ENCODE results near the gene APBB2. TPM values are rescaled to one million over a fixed set of nuclear protein-coding genes. Genes with fewer than 3 reads are reported as not detected.

APBB2 gene
- total RNA-seq, 4 donors from 2014 or later, result 51.7 to 75.9 (median 71.1) TPM

DNA sequence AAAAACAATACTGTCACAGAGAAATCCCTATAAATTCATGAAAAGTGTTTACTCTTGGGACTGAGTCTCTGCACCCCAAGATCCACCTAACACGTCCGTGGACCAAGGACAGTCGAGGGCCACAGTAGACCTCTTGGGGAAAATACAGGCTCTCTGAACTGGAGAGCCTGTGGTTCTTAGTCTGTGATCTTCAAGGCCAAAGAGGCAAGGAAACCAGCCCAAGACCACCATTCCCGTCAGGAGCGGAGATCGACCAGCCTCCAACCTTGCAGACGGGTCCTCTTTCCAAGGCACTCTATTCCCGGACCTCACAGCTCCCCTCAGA is 1.6 kb upstream of the APBB2 start:
- no peak for TF ChIP-seq POLR2A (IDR thresholded peaks at IDR 0.05; ENCODE audit: low read depth)
- TF ChIP-seq EP300 (IDR thresholded peaks at IDR 0.05), result no peak
- no peak for TF ChIP-seq POLR2AphosphoS5 (IDR thresholded peaks at IDR 0.05)
- TF ChIP-seq, protein P1, sequence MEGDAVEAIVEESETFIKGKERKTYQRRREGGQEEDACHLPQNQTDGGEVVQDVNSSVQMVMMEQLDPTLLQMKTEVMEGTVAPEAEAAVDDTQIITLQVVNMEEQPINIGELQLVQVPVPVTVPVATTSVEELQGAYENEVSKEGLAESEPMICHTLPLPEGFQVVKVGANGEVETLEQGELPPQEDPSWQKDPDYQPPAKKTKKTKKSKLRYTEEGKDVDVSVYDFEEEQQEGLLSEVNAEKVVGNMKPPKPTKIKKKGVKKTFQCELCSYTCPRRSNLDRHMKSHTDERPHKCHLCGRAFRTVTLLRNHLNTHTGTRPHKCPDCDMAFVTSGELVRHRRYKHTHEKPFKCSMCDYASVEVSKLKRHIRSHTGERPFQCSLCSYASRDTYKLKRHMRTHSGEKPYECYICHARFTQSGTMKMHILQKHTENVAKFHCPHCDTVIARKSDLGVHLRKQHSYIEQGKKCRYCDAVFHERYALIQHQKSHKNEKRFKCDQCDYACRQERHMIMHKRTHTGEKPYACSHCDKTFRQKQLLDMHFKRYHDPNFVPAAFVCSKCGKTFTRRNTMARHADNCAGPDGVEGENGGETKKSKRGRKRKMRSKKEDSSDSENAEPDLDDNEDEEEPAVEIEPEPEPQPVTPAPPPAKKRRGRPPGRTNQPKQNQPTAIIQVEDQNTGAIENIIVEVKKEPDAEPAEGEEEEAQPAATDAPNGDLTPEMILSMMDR (IDR thresholded peaks at IDR 0.05), result no peak
- peak overlapping the region; percentile 65 to 81 (median 70) for H3K4me3 ChIP-seq
- intact Hi-C loops (cut with DNase I), result loop anchor here (1.0 to 2.0 kb wide), 2 partner anchors 237 to 289 kb away; no protein-coding TSS in a partner anchor
- H3K36me3 ChIP-seq, result no peaks in the 10 kb centered on the region
- no peaks in the 10 kb centered on the region for H3K9me3 ChIP-seq
- peaks cover 20 to 54% (median 45%) of the 10 kb centered on the region in 4 donors for H3K4me1 ChIP-seq
- DNase-seq (ENCODE audit: extremely low spot score), result no peak
- H3K27me3 ChIP-seq, result no peaks in the 10 kb centered on the region
- 71% methylated on average over 3 of the region's 8 CpGs for WGBS
- H3K27ac ChIP-seq (replicated peaks in 1 of 4), result peak overlapping the region; percentile 86 to 93 (median 90)

DNA sequence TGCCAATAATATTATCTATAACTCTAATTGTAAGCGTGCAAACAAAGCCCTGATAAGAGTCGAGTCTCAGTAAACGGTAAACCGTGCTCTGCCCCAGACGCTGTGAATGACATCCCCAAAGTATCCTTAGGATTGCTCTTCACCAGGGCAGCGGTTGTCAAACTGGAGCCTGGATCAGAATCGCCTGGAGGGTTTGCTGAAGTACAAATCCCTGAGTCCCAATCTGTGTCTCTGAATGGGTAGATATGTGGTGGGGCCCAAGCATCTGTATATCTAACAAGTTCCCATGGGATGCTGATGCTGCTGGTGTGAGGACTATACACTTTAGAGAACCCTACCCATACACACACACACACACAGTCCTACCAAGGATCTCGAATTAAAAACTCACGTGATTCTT is 813 bp upstream of the APBB2 start:
- intact Hi-C loops (cut with DNase I), result loop anchor here (1.0 to 2.0 kb wide), 2 partner anchors 236 to 288 kb away; no protein-coding TSS in a partner anchor
- 63% methylated on average over 9 of the region's 9 CpGs for WGBS
- TF ChIP-seq EP300 (IDR thresholded peaks at IDR 0.05) (no peak), POLR2A (IDR thresholded peaks at IDR 0.05; ENCODE audit: low read depth) (no peak), POLR2AphosphoS5 (IDR thresholded peaks at IDR 0.05) (no peak)
- TF ChIP-seq, protein P1 (IDR thresholded peaks at IDR 0.05), result no peak
- H3K36me3 ChIP-seq, result no peaks in the 10 kb centered on the region
- no peaks in the 10 kb centered on the region for H3K9me3 ChIP-seq
- no peaks in the 10 kb centered on the region for H3K27me3 ChIP-seq
- H3K4me1 ChIP-seq, result peaks cover 20 to 54% (median 45%) of the 10 kb centered on the region in 4 donors
- peak overlapping the region; percentile 86 to 93 (median 90) for H3K27ac ChIP-seq (replicated peaks in 1 of 4)
- DNase-seq (ENCODE audit: extremely low spot score), result no peak
- no peak overlapping the region for H3K4me3 ChIP-seq

DNA sequence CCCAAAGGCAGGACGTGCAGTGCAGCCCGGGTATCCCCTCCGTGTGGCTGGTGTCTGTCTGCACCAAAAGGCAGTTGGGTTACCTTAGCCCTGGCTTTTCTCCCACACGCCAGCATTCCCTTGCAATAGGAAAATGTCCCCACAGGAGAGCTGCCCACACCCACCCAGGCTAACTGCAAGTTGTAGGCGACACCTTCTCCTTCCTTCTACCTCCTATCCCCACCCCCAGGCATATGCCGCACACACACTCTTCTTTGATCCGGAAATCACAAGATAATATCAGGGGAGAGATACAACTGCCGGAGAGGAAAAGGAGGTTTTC is 444 bp upstream of the APBB2 start:
- Histone ChIP-seq H3K9me3 (no peaks in the 10 kb centered on the region), H3K4me3 (peak overlapping the region; percentile 89 to 96 (median 93)), H3K36me3 (no peaks in the 10 kb centered on the region), H3K27ac (replicated peaks in 1 of 4) (peak overlapping the region; percentile 86 to 93 (median 90)), H3K27me3 (no peaks in the 10 kb centered on the region), H3K4me1 (peaks cover 20 to 55% (median 45%) of the 10 kb centered on the region in 4 donors)
- no peak for DNase-seq (ENCODE audit: extremely low spot score)
- intact Hi-C loops (cut with DNase I), result loop anchor here (1.0 to 5.0 kb wide), 3 partner anchors 147 to 287 kb away; no protein-coding TSS in a partner anchor
- TF ChIP-seq, protein P1 (IDR thresholded peaks at IDR 0.05), result peak in 1 of 3 experiments; percentile 5
- TF ChIP-seq POLR2AphosphoS5 (IDR thresholded peaks at IDR 0.05) (no peak), POLR2A (IDR thresholded peaks at IDR 0.05; ENCODE audit: low read depth) (no peak), EP300 (IDR thresholded peaks at IDR 0.05) (no peak)
- 23% methylated on average over 8 of the region's 8 CpGs for WGBS

GRCh38 chr4:41213625-41214135 is 662 bp downstream of the APBB2 start:
- Histone ChIP-seq H3K27me3 (no peaks in the 10 kb centered on the region), H3K36me3 (no peaks in the 10 kb centered on the region), H3K27ac (replicated peaks in 1 of 4) (peak overlapping the region; percentile 86 to 93 (median 90)), H3K4me3 (peak overlapping the region; percentile 89 to 96 (median 93)), H3K4me1 (peaks cover 20 to 66% (median 45%) of the 10 kb centered on the region in 4 donors), H3K9me3 (no peaks in the 10 kb centered on the region)
- WGBS, result under 1% methylated on average over 20 of the region's 35 CpGs
- intact Hi-C loops (cut with DNase I), result loop anchor here (2.0 to 5.0 kb wide), 2 partner anchors 146 to 235 kb away; no protein-coding TSS in a partner anchor
- DNase-seq (ENCODE audit: extremely low spot score), result no peak
- TF ChIP-seq POLR2A (IDR thresholded peaks at IDR 0.05; ENCODE audit: low read depth) (no peak), EP300 (IDR thresholded peaks at IDR 0.05) (no peak), POLR2AphosphoS5 (IDR thresholded peaks at IDR 0.05) (no peak)
- TF ChIP-seq, protein P1 (IDR thresholded peaks at IDR 0.05), result no peak

Measured in esophagus muscularis mucosa (tissue), 4 donors.